Stimulated activated CD8-positive, alpha-beta memory T cell treated with anti-CD3 and anti-CD28 coated beads, Interleukin-12 subunit alpha, Interleukin-12 subunit beta, amount 100 ng/mL, for 1 hour (primary cell): ENCODE results near the gene F3.
"Not testable (repeated sequence)": the region's sequence is repeated elsewhere in the genome, so short reads cannot be mapped to it uniquely, and the experiment has no call there.

Source experiments
- DNase-seq: peaks from one replicate; pipeline ENCODE4 v3.0.0-alpha.2; 2020; ENCODE audit warnings: low read depth

Gene F3

GRCh38 chr1:94541246-94542087, at the start of gene F3:
Gene F3 (minus strand): TSS chr1:94541759. CDS start chr1:94541636, 123 bp downstream.
- peak; percentile 30 for DNase-seq

GRCh38 chr1:94590203-94591137, 48.9 kb upstream of the F3 start:
- no peak for DNase-seq

- no peak for DNase-seq
These were observed 48.2 kb upstream of the F3 start for GRCh38 chr1:94589728-94590127.

GRCh38 chr1:94582565-94582964, 41.0 kb upstream of the F3 start:
- DNase-seq: no peak

- DNase-seq: no peak
These were observed 39.0 kb upstream of the F3 start for GRCh38 chr1:94580367-94581115.

GRCh38 chr1:94579876-94580294, 38.3 kb upstream of the F3 start:
- DNase-seq: no peak

GRCh38 chr1:94578856-94579255, 37.3 kb upstream of the F3 start:
- no peak for DNase-seq

GRCh38 chr1:94573917-94574316, 32.4 kb upstream of the F3 start:
- not testable (repeated sequence) for DNase-seq

- no peak for DNase-seq
These were observed 31.2 kb upstream of the F3 start for GRCh38 chr1:94572780-94573179.

GRCh38 chr1:94570965-94571364, 29.4 kb upstream of the F3 start:
- not testable (repeated sequence) for DNase-seq

- DNase-seq: not testable (repeated sequence)
These were observed 27.2 kb upstream of the F3 start for GRCh38 chr1:94568806-94569205.

GRCh38 chr1:94567975-94568607, 26.5 kb upstream of the F3 start:
- DNase-seq: not testable (repeated sequence)

GRCh38 chr1:94566436-94566835, 24.9 kb upstream of the F3 start:
- DNase-seq: not testable (repeated sequence)

- DNase-seq: no peak
These were observed 24.3 kb upstream of the F3 start for GRCh38 chr1:94565901-94566300.

- DNase-seq: no peak
These were observed 21.1 kb upstream of the F3 start for GRCh38 chr1:94562519-94563260.

GRCh38 chr1:94560333-94560732, 18.8 kb upstream of the F3 start:
- no peak for DNase-seq

GRCh38 chr1:94559921-94560320, 18.4 kb upstream of the F3 start:
- no peak for DNase-seq

- no peak for DNase-seq
These were observed 13.5 kb upstream of the F3 start for GRCh38 chr1:94555091-94555490.

GRCh38 chr1:94554580-94554979, 13.0 kb upstream of the F3 start:
- no peak for DNase-seq

- no peak for DNase-seq
These were observed 12.4 kb upstream of the F3 start for GRCh38 chr1:94553931-94554330.

GRCh38 chr1:94553323-94553730, 11.8 kb upstream of the F3 start:
- DNase-seq: no peak
